Measurements from ENCODE around the gene REG4. TPM values are rescaled to one million over a fixed set of nuclear protein-coding genes. Genes with fewer than 3 reads are reported as not detected.

Gene REG4
- total and polyA plus RNA-seq, 2 of the 4 experiments (the other 2 are of a cell fraction), result not detected

- POLR2A ChIA-PET (ENCODE audit: unreplicated experiment), result no interaction called here
Observed at GRCh38 chr1:119762953-119763352, 48.3 kb downstream of the REG4 start.

More at GRCh38 chr1:119762953-119763352, 48.3 kb downstream of the REG4 start:
- H3K9me1 ChIP-seq (ENCODE audit: insufficient read depth, low read length), result no peaks in the 10 kb centered on the region
- no peak overlapping the region for H2BK120ac ChIP-seq (ENCODE audit: low read depth, low read length)
- H2BK20ac ChIP-seq (ENCODE audit: low read depth, low read length), result no peak overlapping the region
- TF ChIP-seq RAD21 (IDR thresholded peaks at IDR 0.05; ENCODE audit: low read length), result no peak
- no peak for TF ChIP-seq RFX5 (IDR thresholded peaks at IDR 0.05; ENCODE audit: low read depth, low read length)
- TF ChIP-seq MAFK (IDR thresholded peaks at IDR 0.05; ENCODE audit: low read depth, low read length), result no peak
- TF ChIP-seq NFE2L2 (IDR thresholded peaks at IDR 0.05; ENCODE audit: low read depth, low read length), result no peak
- TF ChIP-seq POLR2A (IDR thresholded peaks at IDR 0.05; ENCODE audit: low read depth, low read length), result no peak
- no peak for TF ChIP-seq USF2 (IDR thresholded peaks at IDR 0.05; ENCODE audit: low read depth, low read length)
- TF ChIP-seq CEBPB (IDR thresholded peaks at IDR 0.05; ENCODE audit: low read depth, low read length), result no peak
- TF ChIP-seq ELK1 (IDR thresholded peaks at IDR 0.05; ENCODE audit: borderline replicate concordance, low read depth, low read length), result no peak
- no peak for TF ChIP-seq CTCF (conservative IDR thresholded peaks at IDR 0.05; ENCODE audit: low read depth, low read length)
- no peak for TF ChIP-seq MXI1 (IDR thresholded peaks at IDR 0.05; ENCODE audit: borderline replicate concordance, low read depth, low read length)
- no peak overlapping the region for H3K4ac ChIP-seq (ENCODE audit: low read depth, low read length)
- no peak overlapping the region for H3K4me2 ChIP-seq (ENCODE audit: low read depth, low read length)
- BruUV-seq (replicated peaks), result no TSS peak
- H3K36me3 ChIP-seq (ENCODE audit: control insufficient read depth, insufficient read depth, low read length), result no peaks in the 10 kb centered on the region
- no peak overlapping the region for H3K4me3 ChIP-seq (ENCODE audit: insufficient read depth, low read depth, low read length)
- H2BK15ac ChIP-seq (ENCODE audit: low read depth, low read length), result no peak overlapping the region
- ATAC-seq (ENCODE audit: low read depth) (no peak), DNase-seq (no peak)
- no peak overlapping the region for H2AK5ac ChIP-seq (ENCODE audit: low read depth, low read length)
- H3K56ac ChIP-seq (ENCODE audit: extremely low read depth, insufficient read depth, low read length), result no peak overlapping the region
- H3K79me1 ChIP-seq (ENCODE audit: low read depth in 1 of 2, low read length in 2 of 2), result no peaks in the 10 kb centered on the region
- no peak overlapping the region for H3K27ac ChIP-seq (ENCODE audit: insufficient read depth, low read length)
- H3K27me3 ChIP-seq (ENCODE audit: control insufficient read depth, insufficient read depth, low read length), result peaks cover 19% of the 10 kb centered on the region
- H3K9ac ChIP-seq (ENCODE audit: low read depth, low read length), result no peak overlapping the region
- dilution Hi-C loops (cut with HindIII; ENCODE audit: low sequenced_read_pairs, unreplicated experiment) (no loop called here), in situ Hi-C loops (cut with MboI; ENCODE audit: low sequenced_read_pairs) (no loop called here), intact Hi-C loops (cut with micrococcal nuclease) (loop anchor here (5.0 kb wide), 1 partner anchor 104 kb away; no protein-coding TSS in a partner anchor)
- peaks cover 3% of the 10 kb centered on the region for H3K9me3 ChIP-seq (ENCODE audit: control insufficient read depth, insufficient read depth, low read length)
- no peak overlapping the region for H4K8ac ChIP-seq (ENCODE audit: low read depth in 2 of 2, low read length in 2 of 2)
- no peak overlapping the region for H4K5ac ChIP-seq (ENCODE audit: low read depth, low read length)
- no peak overlapping the region for H2AK9ac ChIP-seq (replicated peaks; ENCODE audit: low read depth, low read length, poor library complexity)
- no peak overlapping the region for H2AFZ ChIP-seq (replicated peaks; ENCODE audit: low read length, poor library complexity)
- H3K4me1 ChIP-seq (ENCODE audit: control insufficient read depth, insufficient read depth, low read length), result no peaks in the 10 kb centered on the region
- no peak overlapping the region for H2BK5ac ChIP-seq (ENCODE audit: low read depth, low read length, poor library complexity, severe bottlenecking)
- H4K91ac ChIP-seq (ENCODE audit: insufficient read depth, low read depth, low read length), result no peak overlapping the region
- no peaks in the 10 kb centered on the region for H4K20me1 ChIP-seq (ENCODE audit: insufficient read depth, low read length)
- no CpG with 5 or more reads among the region's 1 CpG for WGBS, 2 experiments (ENCODE audit: extremely low coverage in 2 of 2, insufficient read length in 1 of 2)
- CTCF ChIA-PET, result no interaction called here
- no peak overlapping the region for H3K14ac ChIP-seq (replicated peaks; ENCODE audit: low read depth, low read length)
- no peak overlapping the region for H3K18ac ChIP-seq (ENCODE audit: low read depth, low read length)
- H3K23ac ChIP-seq (ENCODE audit: low read depth, low read length), result no peak overlapping the region
